ENCODE results near the gene MYH9.

MYH9 gene

DNA sequence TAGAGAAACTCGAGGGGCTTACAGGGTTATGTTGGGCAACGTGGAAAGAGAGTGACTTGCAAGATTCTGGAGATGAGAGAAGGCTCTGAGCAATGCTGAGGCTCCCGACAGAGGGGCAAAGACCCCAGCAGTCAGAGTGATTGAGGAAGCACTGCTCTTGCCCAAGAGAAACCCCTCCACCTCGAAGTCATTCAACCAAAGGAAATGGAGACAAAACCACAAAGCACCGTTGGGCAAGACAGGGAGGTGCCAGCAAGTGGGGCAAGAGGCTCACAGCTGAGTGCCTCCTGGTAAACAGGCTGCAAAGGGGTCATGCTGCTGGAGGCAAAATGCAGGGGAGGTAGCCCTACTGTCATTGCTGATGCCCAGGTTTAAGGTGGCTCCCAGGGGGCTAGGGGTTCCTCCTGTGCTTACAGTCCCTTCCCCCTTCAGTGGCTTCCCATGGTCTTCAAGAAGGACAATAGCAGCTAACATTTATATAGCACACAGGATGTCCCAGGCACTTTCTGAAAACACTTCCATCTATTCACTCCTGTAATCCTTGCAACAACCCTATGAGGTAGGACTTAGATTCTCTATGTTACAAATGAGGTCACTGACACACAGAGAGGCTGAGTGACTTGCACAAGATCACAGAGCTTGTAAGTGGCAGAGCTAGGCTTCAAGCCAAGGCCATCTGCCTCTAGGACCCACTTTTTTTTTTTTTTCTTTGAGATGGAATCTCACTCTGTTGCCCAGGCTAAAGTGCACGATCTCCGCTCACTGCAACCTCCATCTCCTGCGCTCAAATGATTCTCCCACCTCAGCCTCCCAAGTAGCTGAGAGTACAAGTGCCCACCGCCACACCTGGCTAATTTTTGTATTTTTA lies 18.1 kb upstream of the MYH9 start:
- H3K4me3 ChIP-seq (ENCODE audit: low read depth, low read length) = no peak overlapping the region
- peaks cover 5% of the 10 kb centered on the region; the same call in 1 of the 2 replicates for H3K4me1 ChIP-seq (ENCODE audit: control insufficient read depth, insufficient read depth, low read length)
- POLR2A ChIA-PET = interaction anchor here (0.5 to 2.9 kb wide), 2 partner anchors 18 to 20 kb away, joined by 4 to 15 read pairs; partner anchors contain the start of gene MYH9
- H3K9me3 ChIP-seq (ENCODE audit: control insufficient read depth, insufficient read depth, low read depth, low read length) = no peaks in the 10 kb centered on the region
- CTCF ChIA-PET = interaction anchor here (0.6 to 1.6 kb wide), 3 partner anchors 26 to 496 kb away, joined by 3 to 6 read pairs (median 4); no protein-coding TSS in a partner anchor
- H3K27ac ChIP-seq (ENCODE audit: extremely low read depth, low read depth, low read length) = no peak overlapping the region
- H3K36me3 ChIP-seq (ENCODE audit: control insufficient read depth in 2 of 2, insufficient read depth in 1 of 2, low read length in 2 of 2) = no peaks in the 10 kb centered on the region
- TF ChIP-seq ZBTB44 (tag by site-specific recombination; IDR thresholded peaks at IDR 0.05) = no peak
- TF ChIP-seq, protein P1, sequence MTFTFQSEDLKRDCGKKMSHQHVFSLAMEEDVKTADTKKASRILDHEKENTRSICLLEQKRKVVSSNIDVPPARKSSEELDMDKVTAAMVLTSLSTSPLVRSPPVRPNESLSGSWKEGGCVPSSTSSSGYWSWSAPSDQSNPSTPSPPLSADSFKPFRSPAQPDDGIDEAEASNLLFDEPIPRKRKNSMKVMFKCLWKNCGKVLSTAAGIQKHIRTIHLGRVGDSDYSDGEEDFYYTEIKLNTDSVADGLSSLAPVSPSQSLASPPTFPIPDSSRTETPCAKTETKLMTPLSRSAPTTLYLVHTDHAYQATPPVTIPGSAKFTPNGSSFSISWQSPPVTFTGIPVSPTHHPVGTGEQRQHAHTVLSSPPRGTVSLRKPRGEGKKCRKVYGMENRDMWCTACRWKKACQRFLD (tag by site-specific recombination; IDR thresholded peaks at IDR 0.05) = no peak
- 0 out of 2 replicates have a peak, but pooled peaks have one; percentile 13 for TF ChIP-seq GLIS1 (tag by site-specific recombination; IDR thresholded peaks at IDR 0.05)
- TF ChIP-seq ZIC2 (tag by site-specific recombination; IDR thresholded peaks at IDR 0.05) = peak; percentile 35
- TF ChIP-seq ZNF121 (tag by site-specific recombination; IDR thresholded peaks at IDR 0.05) = peak; percentile 78
- TF ChIP-seq ZNF629 (tag by site-specific recombination; IDR thresholded peaks at IDR 0.05) = peak; percentile 49
- no peak for TF ChIP-seq KLF7 (tag by site-specific recombination; IDR thresholded peaks at IDR 0.05; ENCODE audit: borderline replicate concordance)
- no peak for TF ChIP-seq HOXD13 (CRISPR knock-in tag; IDR thresholded peaks at IDR 0.05; ENCODE audit: borderline replicate concordance)
- no peak for TF ChIP-seq REPIN1 (tag by site-specific recombination; IDR thresholded peaks at IDR 0.05; ENCODE audit: low read depth)
- no peak for TF ChIP-seq ZNF26 (tag by site-specific recombination; IDR thresholded peaks at IDR 0.05)
- TF ChIP-seq ZBTB17 (tag by site-specific recombination; IDR thresholded peaks at IDR 0.05) = peak; percentile 87
- TF ChIP-seq ZNF768 (tag by site-specific recombination; IDR thresholded peaks at IDR 0.05) = 0 out of 2 replicates have a peak, but pooled peaks have one; percentile 59
- TF ChIP-seq ZNF184 (tag by site-specific recombination; IDR thresholded peaks at IDR 0.05) = no peak

DNA sequence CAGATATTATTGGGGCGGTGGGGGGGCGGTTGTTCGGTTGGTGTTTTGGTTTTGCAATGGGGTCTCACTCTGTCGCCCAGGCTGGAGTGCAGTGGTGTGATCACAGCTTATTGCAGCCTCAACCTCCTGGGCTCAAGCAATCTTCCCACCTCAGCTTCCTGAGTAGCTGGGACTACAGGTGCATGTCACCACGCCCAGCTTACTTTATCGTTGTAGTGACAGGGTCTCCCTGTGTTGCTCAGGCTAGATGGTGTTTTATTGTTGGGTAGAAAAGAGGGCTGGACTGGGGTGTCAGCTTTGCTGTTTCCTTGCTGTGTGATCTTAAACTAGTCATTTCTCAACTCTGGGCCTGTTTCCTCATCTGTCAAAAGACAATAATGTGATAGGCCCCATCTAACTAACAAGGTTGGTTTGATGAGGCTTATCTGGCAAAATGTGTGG lies 17.5 kb upstream of the MYH9 start:
- Histone ChIP-seq H3K36me3 (ENCODE audit: control insufficient read depth in 2 of 2, insufficient read depth in 1 of 2, low read length in 2 of 2) (no peaks in the 10 kb centered on the region), H3K4me3 (ENCODE audit: low read depth, low read length) (no peak overlapping the region), H3K27ac (ENCODE audit: extremely low read depth, low read depth, low read length) (no peak overlapping the region), H3K9me3 (ENCODE audit: control insufficient read depth, insufficient read depth, low read depth, low read length) (no peaks in the 10 kb centered on the region), H3K4me1 (ENCODE audit: control insufficient read depth, insufficient read depth, low read length) (no peaks in the 10 kb centered on the region)
- CTCF ChIA-PET = interaction anchor here (0.9 to 1.6 kb wide), 2 partner anchors 65 to 104 kb away, joined by 3 to 6 read pairs; no protein-coding TSS in a partner anchor
- POLR2A ChIA-PET = interaction anchor here (0.5 to 2.9 kb wide), 3 partner anchors 18 to 26 kb away, joined by 3 to 15 read pairs (median 4); partner anchors contain the start of gene MYH9
- TF ChIP-seq ZNF292 (tag by site-specific recombination; IDR thresholded peaks at IDR 0.05; ENCODE audit: borderline replicate concordance, low read depth) (no peak), ZNF10 (tag by site-specific recombination; IDR thresholded peaks at IDR 0.05) (no peak), ZNF121 (tag by site-specific recombination; IDR thresholded peaks at IDR 0.05) (0 out of 2 replicates have a peak, but pooled peaks have one; percentile 53), ZNF26 (tag by site-specific recombination; IDR thresholded peaks at IDR 0.05) (no peak), SP2 (tag by site-specific recombination; IDR thresholded peaks at IDR 0.05) (no peak), KLF1 (tag by site-specific recombination; IDR thresholded peaks at IDR 0.05) (no peak)

All from HEK293 (cell line).